PC-9 (cell line): Measurements from ENCODE around the gene ST8SIA6. TPM values are rescaled to one million over a fixed set of nuclear protein-coding genes. Genes with fewer than 3 reads are reported as not detected.

Experiments
- BruUV-seq: library from RNA; stranded (reverse); fragments of 400-500 nt; replicated peaks from 2 replicates; lab custom pipeline; 2021; lab: Mats Ljungman, UMichigan
- CTCF ChIA-PET: fragments of 300-600 bp; sonication (Branson Sonifier 250); formaldehyde crosslinking; loops from one replicate; lab custom pipeline; 2022; ENCODE audit warnings: antibody characterized with exemption; lab: Charles Lee
- POLR2A ChIA-PET: fragments of 300-600 bp; sonication (Branson Sonifier 250); formaldehyde crosslinking; loops from one replicate; lab custom pipeline; 2022; ENCODE audit warnings: antibody characterized with exemption; ENCODE audit not compliant: unreplicated experiment; lab: Charles Lee
- DNase-seq, 2 experiments: peaks; one replicate each; pipeline versions ENCODE4 v3.0.0 to v3.0.0-alpha.2; 2015 to 2022; ENCODE audit warnings: mixed read lengths in 1 of 2
- H2AFZ ChIP-seq: fragments of 200-600 bp; sonication (generic); 2 replicates; pipeline ENCODE4 v1.8.1; 2017; ENCODE audit warnings: antibody characterized with exemption
- H3F3A ChIP-seq: fragments of 200-600 bp; sonication (generic); 2 replicates; pipeline ENCODE4 v1.8.1; 2017; ENCODE audit warnings: antibody characterized with exemption, mild to moderate bottlenecking, low read depth; ENCODE audit not compliant: insufficient read depth
- H3K27ac ChIP-seq: fragments of 200-600 bp; sonication (generic); 2 replicates; pipeline ENCODE4 v1.6.1; 2016; ENCODE audit warnings: mixed run types
- H3K27me3 ChIP-seq: fragments of 200-600 bp; sonication (generic); 2 replicates; pipeline ENCODE4 v1.6.1; 2016; ENCODE audit warnings: low read depth, mixed run types; ENCODE audit not compliant: insufficient read depth
- H3K36me3 ChIP-seq: fragments of 200-600 bp; sonication (generic); 2 replicates; pipeline ENCODE4 v1.6.1; 2016; ENCODE audit warnings: low read depth, mixed run types
- H3K4me1 ChIP-seq: fragments of 200-600 bp; sonication (generic); replicated peaks from 2 replicates; pipeline ENCODE4 v1.6.1; 2016; ENCODE audit warnings: mixed run types; ENCODE audit not compliant: insufficient read depth
- H3K4me2 ChIP-seq: fragments of 200-600 bp; sonication (generic); 2 replicates; pipeline ENCODE4 v1.6.1; 2017; ENCODE audit warnings: mixed run types
- H3K4me3 ChIP-seq: fragments of 200-600 bp; sonication (generic); 2 replicates; pipeline ENCODE4 v1.6.1; 2016; ENCODE audit warnings: mixed run types
- H3K79me2 ChIP-seq: fragments of 200-600 bp; sonication (generic); 2 replicates; pipeline ENCODE4 v1.6.1; 2017; ENCODE audit warnings: low read depth, mixed run types
- H3K9me2 ChIP-seq: fragments of 200-600 bp; sonication (generic); 2 replicates; pipeline ENCODE4 v1.8.1; 2017; ENCODE audit warnings: mild to moderate bottlenecking; ENCODE audit not compliant: insufficient read depth
- H3K9me3 ChIP-seq: fragments of 200-600 bp; sonication (generic); 2 replicates; pipeline ENCODE4 v1.8.1; 2016; ENCODE audit warnings: low read depth; ENCODE audit not compliant: insufficient read depth
- H4K20me1 ChIP-seq: fragments of 200-600 bp; sonication (generic); 2 replicates; pipeline ENCODE4 v1.8.1; 2017; ENCODE audit not compliant: insufficient read depth
- EZH2 ChIP-seq: fragments of 200-600 bp; sonication (generic); IDR thresholded peaks from 2 replicates; pipeline ENCODE4 v1.8.0; 2017; ENCODE audit warnings: antibody characterized with exemption, low read depth
- intact Hi-C: fragments of 100-400 bp; cut with micrococcal nuclease; formaldehyde crosslinking; loops from one replicate; pipeline ENCODE4 v1.10.0; 2022; ENCODE audit not compliant: unreplicated experiment
- total RNA-seq: library from RNA; stranded (reverse); gene quantifications from 2 replicates; pipeline ENCODE4 v1.2.3, GENCODE V29; 2021
- TF ChIP-seq, protein P1 (sequence below): fragments of 200-600 bp; sonication (generic); conservative IDR thresholded peaks from 2 replicates; pipeline ENCODE4 v1.6.1; 2017; ENCODE audit warnings: mixed run types, antibody characterized with exemption, mild to moderate bottlenecking, moderate library complexity

ST8SIA6 gene
- total RNA-seq, 1 experiment from 2014 or later, result 2.1 TPM

DNA sequence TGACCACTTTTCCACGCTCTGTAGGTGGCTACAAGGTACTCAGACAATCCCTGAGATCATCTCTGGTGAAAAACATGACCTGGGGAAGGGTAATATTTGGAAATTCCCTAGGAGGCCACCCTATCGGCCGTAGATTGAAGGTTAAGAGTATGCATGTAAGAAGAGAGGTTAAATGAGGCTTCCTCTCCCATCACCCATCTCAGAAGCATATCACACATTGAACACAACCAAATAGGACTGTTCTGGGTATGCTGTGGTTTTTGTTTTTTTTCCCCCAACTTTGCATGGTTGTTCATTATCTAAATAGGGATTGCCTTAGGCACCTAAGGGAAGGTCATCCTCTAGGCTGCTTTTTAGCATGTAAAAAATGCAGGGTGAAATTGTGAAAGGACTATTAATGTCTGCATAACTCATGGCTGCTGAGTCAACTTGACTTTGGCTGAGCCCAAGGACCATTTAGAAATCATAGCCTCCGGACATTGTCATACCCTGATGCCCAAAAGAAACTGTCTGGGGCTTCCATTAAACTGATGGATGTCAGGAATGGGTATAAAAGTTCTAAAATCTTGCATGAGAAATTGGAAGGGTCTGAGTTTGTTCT lies 24.7 kb upstream of the ST8SIA6 start:
- intact Hi-C loops, result no loop called here
- H3F3A ChIP-seq, result no peaks in the 10 kb centered on the region
- H4K20me1 ChIP-seq, result no peaks in the 10 kb centered on the region
- no peak overlapping the region for H2AFZ ChIP-seq
- no peak overlapping the region for H3K4me2 ChIP-seq
- TF ChIP-seq, protein P1, sequence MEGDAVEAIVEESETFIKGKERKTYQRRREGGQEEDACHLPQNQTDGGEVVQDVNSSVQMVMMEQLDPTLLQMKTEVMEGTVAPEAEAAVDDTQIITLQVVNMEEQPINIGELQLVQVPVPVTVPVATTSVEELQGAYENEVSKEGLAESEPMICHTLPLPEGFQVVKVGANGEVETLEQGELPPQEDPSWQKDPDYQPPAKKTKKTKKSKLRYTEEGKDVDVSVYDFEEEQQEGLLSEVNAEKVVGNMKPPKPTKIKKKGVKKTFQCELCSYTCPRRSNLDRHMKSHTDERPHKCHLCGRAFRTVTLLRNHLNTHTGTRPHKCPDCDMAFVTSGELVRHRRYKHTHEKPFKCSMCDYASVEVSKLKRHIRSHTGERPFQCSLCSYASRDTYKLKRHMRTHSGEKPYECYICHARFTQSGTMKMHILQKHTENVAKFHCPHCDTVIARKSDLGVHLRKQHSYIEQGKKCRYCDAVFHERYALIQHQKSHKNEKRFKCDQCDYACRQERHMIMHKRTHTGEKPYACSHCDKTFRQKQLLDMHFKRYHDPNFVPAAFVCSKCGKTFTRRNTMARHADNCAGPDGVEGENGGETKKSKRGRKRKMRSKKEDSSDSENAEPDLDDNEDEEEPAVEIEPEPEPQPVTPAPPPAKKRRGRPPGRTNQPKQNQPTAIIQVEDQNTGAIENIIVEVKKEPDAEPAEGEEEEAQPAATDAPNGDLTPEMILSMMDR, result no peak
- TF ChIP-seq EZH2, result no peak
- H3K4me3 ChIP-seq, result no peak overlapping the region
- no peaks in the 10 kb centered on the region for H3K9me3 ChIP-seq
- no peaks in the 10 kb centered on the region for H3K36me3 ChIP-seq
- no TSS peak for BruUV-seq
- no peak overlapping the region for H3K27ac ChIP-seq
- H3K4me1 ChIP-seq, result no peaks in the 10 kb centered on the region
- ChIA-PET POLR2A (no interaction called here), CTCF (no interaction called here)
- no peaks in the 10 kb centered on the region for H3K27me3 ChIP-seq
- DNase-seq, result no peak
- no peaks in the 10 kb centered on the region for H3K9me2 ChIP-seq
- H3K79me2 ChIP-seq, result no peaks in the 10 kb centered on the region

DNA sequence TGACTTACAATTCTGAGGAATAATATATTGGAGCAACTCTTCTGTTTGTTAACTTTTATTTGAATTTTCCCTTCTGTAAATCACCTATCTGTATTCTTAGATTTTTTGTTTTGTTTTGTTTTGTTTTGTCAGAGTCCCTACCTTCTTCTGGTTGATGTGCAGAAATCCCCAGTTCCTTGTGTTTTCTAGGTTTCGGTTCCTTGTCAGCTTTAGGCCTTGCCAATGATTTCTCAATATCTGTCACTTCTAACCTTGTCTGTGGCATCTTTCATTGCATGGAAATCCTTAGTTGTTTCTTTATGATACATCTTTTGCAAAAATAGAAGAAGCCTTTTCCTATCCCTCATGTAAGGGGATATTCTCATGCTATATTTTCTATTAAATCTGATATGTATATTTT lies 21.7 kb upstream of the ST8SIA6 start:
- Histone ChIP-seq H2AFZ (no peak overlapping the region), H4K20me1 (no peaks in the 10 kb centered on the region), H3F3A (no peaks in the 10 kb centered on the region), H3K9me3 (no peaks in the 10 kb centered on the region), H3K79me2 (no peaks in the 10 kb centered on the region), H3K4me1 (no peaks in the 10 kb centered on the region), H3K9me2 (no peaks in the 10 kb centered on the region), H3K36me3 (no peaks in the 10 kb centered on the region), H3K27ac (no peak overlapping the region), H3K27me3 (no peaks in the 10 kb centered on the region), H3K4me2 (no peak overlapping the region), H3K4me3 (no peak overlapping the region)
- BruUV-seq, result no TSS peak
- ChIA-PET POLR2A (no interaction called here), CTCF (no interaction called here)
- DNase-seq, result no peak
- TF ChIP-seq, protein P1, result no peak
- TF ChIP-seq EZH2, result no peak
- intact Hi-C loops, result no loop called here

DNA sequence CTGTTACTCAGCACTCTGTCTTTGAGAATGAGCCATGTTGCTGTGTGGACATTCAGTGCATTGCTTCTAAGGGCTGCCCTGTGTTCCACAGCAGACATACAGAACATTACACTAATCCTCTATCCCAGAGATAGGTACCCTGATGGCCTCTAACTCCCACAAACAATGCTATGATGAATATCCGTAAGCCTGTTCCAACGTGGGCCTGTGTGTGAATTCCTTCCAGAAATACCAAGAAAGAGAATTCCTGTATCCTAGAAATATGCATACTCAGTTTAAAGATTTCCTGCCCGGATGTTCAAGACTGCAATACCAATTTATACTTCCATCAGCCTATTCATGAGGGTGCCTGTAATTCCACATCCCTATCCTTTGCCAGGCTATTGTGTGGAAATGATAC lies 21.3 kb upstream of the ST8SIA6 start:
- H3K27me3 ChIP-seq, result no peaks in the 10 kb centered on the region
- no peak overlapping the region for H3K4me2 ChIP-seq
- H3K9me3 ChIP-seq, result no peaks in the 10 kb centered on the region
- TF ChIP-seq, protein P1, result no peak
- TF ChIP-seq EZH2, result no peak
- no TSS peak for BruUV-seq
- intact Hi-C loops, result no loop called here
- no peaks in the 10 kb centered on the region for H3K36me3 ChIP-seq
- no peaks in the 10 kb centered on the region for H3K4me1 ChIP-seq
- no peak overlapping the region for H2AFZ ChIP-seq
- H3K79me2 ChIP-seq, result no peaks in the 10 kb centered on the region
- no peak overlapping the region for H3K27ac ChIP-seq
- no peaks in the 10 kb centered on the region for H4K20me1 ChIP-seq
- no peak overlapping the region for H3K4me3 ChIP-seq
- H3F3A ChIP-seq, result no peaks in the 10 kb centered on the region
- no peak for DNase-seq
- CTCF ChIA-PET, result no interaction called here
- H3K9me2 ChIP-seq, result no peaks in the 10 kb centered on the region
- POLR2A ChIA-PET, result no interaction called here
